Measurements from ENCODE around the gene BRD9.
"Not testable (repeated sequence)": the region's sequence is repeated elsewhere in the genome, so short reads cannot be mapped to it uniquely, and the experiment has no call there.

The BRD9 gene

DNA sequence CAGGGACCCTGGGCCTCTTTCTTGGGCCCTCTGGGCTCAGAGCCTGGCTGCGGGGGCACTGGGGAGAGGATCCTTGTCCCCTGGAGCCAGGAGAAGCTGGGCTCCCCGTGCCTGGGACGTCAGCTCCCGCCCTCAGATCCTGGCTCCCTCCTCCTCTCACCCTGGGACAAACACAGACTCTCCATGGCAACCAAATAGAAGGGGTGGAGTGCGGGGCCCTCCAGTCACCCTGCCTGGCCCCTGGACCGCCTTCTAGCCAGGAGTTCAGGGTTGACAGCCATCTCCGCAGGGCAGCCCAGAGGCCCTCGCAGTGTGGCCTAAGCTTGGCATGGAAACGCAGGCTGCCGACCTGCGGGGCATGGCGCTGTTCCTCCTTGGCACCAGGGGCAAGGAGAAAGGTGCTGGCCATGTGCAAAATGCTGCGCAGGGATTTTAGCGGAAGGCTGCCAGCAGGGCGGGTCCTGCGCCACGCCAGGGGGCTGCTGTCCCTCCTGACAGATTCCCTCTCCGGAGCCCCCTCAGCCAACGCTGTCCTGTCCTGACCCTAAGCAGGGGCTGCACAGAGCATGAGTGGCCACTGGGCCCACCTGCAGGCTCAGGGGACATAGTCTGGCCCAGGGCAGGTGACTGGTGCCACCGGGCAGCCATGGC is 42.8 kb downstream of the BRD9 start:
- in situ Hi-C loops (cut with HindIII; ENCODE audit: low sequenced_read_pairs), result no loop called here

DNA sequence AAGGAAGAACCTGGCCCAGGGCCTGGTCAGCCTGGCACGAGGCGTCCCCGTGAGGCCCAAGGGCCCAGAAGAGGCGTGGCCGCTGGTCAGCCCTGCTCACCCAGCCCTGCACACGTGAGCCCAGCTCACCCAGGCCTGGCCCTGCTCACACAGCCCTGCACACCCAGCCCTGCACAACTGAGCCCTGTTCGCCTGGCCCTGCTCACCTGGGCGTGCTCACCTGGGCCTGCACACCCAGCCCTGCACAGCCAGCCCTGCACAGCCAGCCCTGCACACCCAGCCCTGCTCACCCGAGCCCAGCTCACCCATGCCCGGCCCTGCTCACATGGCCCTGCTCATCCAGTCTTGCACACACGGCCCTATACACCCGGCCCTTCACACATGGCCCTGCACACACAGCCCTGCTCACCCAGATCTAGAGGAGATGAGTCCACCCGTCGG is 43.9 kb downstream of the BRD9 start:
- in situ Hi-C loops (cut with HindIII; ENCODE audit: low sequenced_read_pairs), result no loop called here

DNA sequence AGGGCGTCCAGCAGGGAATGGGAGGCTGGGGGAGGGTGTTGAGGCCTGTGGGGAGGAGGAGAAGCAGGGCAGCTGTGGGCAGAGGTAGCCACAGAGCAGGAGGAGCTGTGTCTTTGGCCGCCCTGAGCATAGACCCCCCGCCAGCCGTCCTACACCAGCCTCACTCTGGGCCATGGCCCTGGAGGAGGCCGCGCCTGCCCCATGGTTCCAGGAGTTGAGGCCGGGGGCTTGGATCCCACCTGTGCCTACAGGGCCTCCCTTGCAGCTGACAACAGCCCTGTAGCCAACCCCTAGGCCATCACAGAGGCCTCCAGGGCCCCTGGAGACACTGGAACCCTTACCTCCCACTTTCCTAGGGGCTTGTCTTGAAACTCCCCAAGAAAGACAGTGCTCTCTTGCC is 44.9 kb downstream of the BRD9 start:
- in situ Hi-C loops (cut with HindIII; ENCODE audit: low sequenced_read_pairs), result not testable (repeated sequence)

DNA sequence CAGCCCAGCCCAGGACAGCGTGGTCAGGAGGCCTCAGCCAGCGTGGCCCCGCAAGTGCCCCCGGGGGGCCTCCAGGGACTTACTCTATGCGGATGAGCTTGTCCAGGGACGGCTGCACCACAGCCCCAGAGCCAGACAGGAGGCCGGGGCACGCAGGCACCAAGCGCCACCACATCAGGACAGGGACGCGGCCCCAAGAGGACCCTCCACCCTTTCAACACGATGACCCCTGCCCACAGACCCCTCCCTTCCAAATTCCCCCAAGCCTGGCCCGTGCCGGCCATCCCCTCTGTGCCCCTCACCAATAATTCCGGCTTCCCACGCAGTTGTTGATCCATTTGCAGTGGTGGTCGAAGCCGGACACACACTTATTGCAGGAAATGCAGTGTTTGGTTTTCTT is 45.4 kb downstream of the BRD9 start:
- in situ Hi-C loops (cut with HindIII; ENCODE audit: low sequenced_read_pairs), result not testable (repeated sequence)

DNA sequence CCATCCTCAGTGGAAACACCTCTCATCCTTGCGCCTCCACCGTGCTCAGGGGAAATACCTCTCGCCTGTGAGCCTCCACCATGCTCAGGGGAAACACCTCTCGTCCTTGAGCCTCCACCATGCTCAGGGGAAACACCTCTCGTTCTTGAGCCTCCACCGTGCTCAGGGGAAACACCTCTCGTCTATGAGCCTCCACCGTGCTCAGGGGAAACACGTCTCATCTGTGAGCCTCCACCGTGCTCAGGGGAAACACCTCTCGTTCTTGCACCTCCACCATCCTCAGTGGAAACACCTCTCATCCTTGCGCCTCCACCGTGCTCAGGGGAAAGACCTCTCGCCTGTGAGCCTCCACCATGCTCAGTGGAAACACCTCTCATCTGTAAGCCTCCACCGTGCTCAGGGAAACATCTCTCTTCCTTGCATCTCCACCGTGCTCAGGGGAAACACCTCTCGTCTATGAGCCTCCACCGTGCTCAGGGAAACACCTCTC is 46.0 kb downstream of the BRD9 start:
- in situ Hi-C loops (cut with HindIII; ENCODE audit: low sequenced_read_pairs), result not testable (repeated sequence)

DNA sequence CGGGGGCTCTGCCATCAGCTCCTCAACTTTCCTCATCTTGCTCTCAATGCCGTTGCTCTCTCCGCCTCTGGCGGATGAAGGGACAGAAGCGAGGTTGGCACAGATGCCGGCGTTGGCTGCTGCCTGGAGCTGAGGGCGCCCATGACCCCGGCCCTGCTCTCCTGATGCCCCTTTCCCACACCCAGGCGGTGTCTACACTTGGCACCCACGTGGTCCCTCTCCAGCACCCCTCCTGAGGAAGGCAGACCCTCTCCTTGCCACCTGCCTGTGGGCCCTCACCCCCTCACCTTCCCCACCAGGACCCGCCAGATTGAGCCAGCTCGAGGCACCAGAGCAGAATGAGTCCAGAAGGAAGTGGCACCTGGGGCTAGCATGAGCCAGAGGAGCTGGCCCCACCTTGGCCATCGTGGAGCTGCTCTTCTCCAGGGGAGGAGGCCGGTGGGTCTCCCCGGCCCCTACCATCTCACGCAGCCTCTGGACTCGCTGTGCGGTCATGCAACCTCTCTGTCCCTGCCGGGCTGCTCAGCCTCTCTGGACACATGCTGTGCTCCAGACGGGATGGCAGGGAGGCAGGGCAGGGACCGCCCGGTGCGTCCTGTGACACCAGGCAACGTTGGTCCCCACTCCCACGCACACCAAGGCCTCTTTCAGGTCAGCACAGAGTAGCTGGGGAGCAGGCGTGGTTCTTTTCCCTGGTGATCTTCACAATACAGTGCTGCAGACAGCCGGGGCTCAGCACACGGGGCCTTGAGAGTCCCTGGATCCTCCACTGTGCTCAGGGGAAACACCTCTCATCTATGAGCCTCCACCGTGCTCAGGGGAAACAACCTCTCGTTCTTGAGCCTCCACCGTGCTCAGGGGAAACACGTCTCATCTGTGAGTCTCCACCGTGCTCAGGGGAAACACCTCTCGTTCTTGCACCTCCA is 46.7 kb downstream of the BRD9 start:
- in situ Hi-C loops (cut with HindIII; ENCODE audit: low sequenced_read_pairs), result not testable (repeated sequence)

DNA sequence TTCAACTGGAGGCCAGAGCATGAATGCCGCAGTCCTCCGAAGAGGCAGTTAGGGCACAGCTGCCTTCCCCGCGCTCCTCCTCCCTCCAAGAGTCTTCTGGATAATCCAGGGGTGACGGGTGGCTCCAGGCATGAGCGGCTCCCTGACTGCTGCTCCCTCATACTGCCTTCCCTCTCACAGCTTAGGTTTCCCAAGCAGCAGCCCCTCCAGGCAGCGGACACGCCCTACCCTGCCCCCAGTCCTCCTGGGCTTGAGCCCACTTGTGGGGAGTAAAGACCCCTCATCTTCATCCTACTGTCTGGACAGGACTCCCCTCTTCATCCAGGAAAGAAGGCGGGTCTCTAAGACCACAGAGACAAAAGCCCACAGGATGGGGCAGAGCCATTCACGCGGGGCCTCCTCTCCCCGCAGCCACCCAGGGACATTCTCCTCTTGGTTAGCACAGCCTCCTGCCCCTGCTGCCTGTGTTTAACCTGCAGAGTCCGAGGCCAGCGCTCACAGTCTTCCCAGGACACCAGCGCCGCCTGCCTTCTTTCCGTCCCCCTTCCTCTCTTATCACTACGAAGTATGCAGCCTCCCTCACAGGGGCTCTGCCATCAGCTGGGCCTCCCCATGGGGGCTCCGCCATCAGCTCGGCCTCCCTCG is 47.4 kb downstream of the BRD9 start:
- in situ Hi-C loops (cut with HindIII; ENCODE audit: low sequenced_read_pairs), result not testable (repeated sequence)

DNA sequence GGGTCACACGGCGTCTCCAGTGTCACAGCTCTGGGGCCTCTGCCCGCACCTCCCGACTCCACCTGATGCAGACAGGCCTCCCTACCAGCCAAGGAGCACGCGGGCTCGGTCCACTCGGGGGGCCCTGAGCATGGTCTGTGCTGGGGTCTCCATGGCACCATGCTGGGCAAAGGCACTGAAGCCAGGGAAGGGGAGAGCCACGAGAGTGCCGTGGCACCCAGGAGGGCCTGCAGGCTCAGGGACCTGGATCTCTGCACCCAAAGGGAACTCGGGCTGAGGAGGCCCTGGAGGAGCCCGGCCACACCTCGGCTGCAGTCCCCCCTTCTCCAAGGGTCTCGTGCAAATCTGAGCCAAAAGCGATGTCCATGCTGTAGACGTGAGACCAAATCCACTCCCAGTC is 48.2 kb downstream of the BRD9 start:
- in situ Hi-C loops (cut with HindIII; ENCODE audit: low sequenced_read_pairs), result not testable (repeated sequence)

DNA sequence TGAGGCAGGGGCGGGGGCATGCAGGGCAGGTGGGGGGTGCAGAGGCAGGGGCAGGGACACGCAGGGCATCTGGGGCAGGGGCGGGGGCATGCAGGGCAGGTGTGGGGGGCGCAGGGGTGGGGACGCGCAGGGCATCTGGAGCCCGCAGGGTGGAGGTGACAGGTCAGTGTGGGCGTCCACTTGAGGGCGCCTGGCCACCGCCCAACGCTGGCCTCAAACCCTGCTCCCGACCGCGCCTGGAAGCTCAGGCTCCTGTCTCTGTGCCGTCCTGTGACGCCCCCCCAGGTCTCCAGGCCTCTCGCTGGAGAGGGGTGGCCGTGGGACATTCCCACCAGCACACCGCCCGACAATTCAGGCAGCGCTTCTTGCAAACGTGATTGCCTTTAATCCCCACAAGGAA is 48.7 kb downstream of the BRD9 start:
- in situ Hi-C loops (cut with HindIII; ENCODE audit: low sequenced_read_pairs), result not testable (repeated sequence)

DNA sequence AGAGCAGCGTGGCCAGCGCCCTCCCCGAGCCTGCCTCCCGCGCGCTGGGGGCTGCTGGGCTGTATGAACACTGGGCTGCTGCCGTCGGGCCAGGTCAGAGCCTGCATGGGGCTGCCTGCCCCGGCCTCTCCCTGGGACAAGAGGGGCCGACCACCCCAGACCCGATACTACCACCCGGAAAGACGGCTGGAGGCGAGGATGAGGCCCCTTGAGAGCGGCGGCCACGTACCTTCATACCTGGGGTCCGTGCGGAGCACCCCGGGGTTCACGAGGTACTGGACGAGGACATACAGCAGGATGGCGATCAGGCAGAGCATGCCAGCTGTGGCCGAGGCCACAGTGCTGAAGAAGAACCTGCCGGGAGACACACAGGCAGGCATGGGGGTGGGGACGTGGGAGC is 49.2 kb downstream of the BRD9 start:
- in situ Hi-C loops (cut with HindIII; ENCODE audit: low sequenced_read_pairs), result not testable (repeated sequence)

DNA sequence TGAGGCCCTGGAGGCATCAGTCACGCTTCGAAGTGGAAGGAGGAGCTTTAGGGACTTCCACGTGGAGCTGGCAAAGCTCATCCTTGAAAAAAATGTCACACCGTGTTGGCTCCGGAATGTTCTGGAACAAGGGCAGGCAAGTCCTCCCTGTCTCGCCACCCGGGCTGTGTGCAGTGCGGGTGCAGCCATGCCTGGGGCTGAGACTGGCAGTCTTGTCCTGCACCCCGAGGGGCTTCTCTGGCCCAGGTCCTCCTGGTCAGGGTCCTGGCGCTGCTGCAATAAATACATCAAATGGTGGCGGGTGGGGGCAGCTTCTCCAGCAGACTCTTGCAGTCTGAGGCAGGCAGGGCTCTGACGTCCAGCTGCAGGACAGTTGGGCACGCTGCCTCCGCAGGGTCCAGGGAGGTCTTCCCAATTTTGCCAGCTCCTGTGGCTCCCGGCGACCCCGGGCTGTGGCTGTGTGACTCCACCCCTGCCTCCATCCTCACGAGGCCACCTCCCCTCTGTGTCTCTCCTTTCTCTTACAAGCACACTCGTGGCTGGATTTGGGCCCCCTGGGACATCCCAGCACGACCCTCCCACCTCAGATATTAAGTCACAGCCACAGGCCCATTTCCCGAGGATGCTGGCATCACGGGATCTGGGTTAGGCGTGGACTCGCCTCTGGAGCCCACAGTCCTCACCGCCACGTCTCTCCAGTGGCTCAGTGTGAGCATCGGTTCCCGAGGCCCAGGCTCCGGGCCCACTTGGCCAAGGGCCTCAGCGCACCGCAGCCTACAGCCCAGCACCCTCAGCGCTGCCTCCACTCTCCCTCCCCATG is 50.0 kb downstream of the BRD9 start:
- in situ Hi-C loops (cut with HindIII; ENCODE audit: low sequenced_read_pairs), result not testable (repeated sequence)

DNA sequence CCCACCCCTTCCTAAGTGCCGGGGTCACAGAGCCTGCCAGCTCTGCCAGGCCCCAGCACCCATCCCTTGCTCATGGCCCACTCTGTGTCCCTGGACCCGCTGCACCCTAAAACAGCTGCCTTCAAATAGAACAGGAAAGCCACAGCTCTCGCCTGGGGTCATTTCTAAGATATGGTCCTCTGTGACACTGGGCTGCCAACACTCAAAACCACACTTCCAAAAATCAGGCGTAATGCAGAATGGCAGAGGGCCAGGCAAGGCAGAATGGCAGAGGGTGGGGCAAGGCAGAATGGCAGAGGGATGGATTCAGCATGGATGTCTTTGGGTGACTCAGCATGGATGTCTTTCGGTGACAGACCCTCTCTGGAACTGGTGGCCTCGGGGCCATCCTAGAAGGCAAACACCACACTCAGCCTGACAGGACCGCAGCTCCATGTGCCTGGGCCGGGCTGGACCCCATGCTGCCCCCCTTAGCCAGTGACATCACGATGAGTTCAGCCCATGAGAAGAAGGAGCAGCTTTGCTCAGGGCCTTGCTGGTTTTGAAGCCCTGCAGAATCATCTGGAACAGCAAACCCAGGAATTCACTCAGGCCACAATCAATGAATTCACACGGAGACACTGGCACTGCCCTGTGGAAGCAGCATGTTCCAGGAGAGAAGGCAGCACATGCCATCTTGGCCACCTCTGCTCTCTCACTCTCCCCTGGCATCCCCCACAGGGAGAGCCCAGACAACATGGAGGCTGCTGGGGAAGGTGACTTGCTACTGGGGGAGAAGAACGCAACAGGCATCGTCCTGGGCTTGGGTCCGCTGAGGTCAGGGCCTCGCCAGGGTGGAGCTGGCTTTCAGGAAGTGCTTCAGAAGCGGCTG is 50.8 kb downstream of the BRD9 start:
- in situ Hi-C loops (cut with HindIII; ENCODE audit: low sequenced_read_pairs), result not testable (repeated sequence)

DNA sequence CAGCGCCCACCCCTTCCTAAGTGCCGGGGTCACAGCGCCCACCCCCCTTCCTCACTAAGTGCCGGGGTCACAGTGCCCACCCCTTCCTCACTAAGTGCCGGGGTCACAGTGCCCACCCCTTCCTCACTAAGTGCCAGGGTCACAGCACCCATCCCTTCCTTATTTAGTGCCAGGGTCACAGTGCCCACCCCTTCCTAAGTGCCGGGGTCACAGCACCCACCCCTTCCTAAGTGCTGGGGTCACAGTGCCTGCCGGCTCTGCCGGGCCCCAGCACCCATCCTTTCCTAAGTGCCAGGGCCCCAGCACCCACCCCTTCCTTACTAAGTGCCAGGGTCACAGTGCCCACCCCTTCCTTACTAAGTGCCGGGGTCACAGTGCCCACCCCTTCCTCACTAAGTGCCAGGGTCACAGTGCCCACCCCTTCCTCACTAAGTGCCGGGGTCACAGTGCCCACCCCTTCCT is 51.6 kb downstream of the BRD9 start:
- in situ Hi-C loops (cut with HindIII; ENCODE audit: low sequenced_read_pairs), result not testable (repeated sequence)

DNA sequence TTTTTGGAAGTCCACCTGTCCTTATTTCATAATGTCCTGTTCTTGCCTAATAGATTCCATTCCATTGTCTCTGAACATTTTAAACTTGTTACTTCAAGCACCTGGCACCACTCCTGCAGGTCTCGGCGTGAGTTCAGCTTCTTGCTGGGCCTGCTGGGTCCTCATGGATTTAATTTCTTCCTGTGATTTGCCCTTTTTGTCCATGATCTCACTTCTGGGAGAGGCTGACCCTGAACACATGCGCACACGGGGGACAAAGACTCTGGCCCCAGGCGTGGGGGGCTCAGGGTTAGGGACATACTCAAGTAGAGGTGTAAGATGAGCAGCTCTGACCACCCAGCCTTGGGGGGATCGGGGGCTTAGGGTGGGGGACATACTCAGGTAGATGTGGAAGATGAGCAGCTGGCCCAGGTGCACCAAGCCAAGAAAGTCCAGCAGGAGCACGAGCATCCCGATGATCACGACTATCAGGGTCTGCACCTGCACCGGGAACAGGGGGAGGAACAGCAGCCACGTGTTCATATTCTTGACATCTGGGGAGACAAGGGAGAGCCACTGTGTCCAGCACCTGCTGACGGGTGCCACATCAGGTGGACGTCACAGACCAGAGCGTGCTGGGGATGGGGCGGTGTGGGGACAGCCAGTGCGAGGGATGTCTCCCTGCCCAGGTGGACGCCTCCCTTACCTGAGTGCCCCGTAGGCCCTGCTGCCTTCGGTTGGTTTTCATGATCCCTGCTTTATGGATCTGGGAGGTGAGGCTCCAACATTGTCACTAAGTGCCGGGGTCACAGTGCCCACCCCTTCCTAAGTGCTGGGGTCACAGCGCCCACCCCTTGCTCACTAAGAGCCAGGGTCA is 52.3 kb downstream of the BRD9 start:
- in situ Hi-C loops (cut with HindIII; ENCODE audit: low sequenced_read_pairs), result not testable (repeated sequence)

DNA sequence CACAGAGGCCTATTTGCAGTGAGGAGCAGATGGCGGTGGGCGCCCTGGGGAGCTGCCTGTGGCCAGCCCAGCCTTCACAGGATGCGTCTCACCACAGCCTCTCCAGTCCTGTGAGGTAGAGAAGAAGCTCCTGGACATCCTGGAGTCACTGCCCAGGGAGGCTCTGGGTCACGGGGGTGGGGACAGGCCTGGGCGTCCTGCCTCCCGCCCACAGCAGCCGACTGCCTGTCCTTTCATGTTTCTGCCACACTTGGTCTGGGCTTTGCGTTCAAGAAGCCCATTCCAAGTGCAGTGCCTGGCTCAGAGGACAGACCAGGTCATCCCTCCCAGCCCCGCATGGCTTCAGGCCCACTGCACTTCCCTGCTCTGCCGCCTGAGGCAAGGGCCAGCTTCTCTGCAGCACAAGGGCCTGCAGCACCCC is 54.2 kb downstream of the BRD9 start:
- in situ Hi-C loops (cut with HindIII; ENCODE audit: low sequenced_read_pairs), result not testable (repeated sequence)

DNA sequence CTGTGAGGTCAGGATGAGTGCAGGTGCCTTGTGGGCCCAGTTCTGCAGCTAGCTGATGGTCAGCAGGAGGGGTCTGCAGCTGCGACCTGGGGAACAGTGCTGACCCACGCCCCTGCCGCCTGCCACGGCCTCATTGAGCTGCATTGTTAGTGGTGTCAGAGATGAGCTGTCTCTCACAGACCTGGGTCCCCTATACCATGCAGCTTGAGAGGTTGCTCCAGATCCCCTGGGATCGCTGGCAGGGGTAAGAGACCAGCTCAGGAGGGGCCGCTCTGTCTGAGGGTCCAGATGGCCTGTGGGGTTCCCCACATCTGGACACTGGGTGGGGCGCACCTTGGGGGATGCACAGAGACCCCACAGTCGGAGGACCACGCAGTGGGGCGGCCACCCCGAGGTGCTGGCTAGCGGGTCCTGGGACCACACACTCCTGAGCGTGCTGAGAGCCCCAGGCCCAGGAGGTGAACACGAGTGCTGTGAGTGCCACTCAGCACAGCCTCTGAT is 54.9 kb downstream of the BRD9 start:
- in situ Hi-C loops (cut with HindIII; ENCODE audit: low sequenced_read_pairs), result not testable (repeated sequence)

DNA sequence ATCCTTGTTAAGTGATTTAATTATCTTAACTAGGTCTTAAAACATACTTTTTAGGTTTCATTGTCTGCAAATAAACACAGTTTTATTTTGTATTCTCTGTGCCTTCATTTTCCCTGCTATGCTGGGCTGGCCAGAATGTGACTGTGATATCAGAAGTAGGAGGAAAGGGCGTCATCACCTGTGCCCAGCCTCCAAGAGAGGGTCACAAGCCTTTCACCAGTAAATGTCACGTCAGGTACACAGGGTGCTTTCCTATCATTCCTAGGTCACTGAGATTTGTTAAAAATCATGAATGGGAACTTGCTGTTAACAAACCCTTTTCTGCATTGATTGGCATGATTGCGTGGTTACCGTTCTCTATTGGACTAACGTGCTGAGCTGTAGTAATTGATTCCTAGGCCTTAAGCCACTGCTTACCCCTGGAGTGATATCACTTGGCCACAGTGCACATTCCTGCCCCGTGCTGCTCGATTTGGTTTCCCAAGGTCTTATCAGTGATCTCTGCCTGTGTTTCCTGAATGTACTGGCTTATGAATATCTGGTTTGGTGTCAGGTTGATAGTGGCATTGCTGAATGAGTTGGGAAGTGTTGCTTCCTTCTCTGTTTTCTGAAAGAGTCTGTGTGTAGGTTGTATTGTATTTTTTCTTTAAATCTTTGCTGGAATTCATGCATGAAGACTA is 56.5 kb downstream of the BRD9 start:
- in situ Hi-C loops (cut with HindIII; ENCODE audit: low sequenced_read_pairs), result not testable (repeated sequence)

DNA sequence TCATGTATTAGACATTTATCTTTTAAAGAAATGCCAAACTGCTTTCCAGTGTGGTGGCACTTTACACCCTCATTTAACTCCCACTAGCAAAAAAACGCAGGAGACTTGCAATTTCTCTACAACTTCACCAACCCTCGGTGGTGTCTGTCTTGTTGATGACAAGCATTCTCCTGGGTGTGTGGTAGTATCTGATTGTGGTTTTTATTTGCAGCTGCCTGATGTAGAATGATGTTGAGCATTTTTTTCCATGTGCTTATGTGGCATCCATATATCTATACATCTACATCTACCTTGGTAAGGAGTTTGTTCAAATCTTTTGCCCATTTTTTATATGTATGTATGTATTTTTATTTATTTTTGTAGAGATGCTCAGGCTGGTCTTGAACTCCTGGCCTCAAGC is 58.6 kb downstream of the BRD9 start:
- in situ Hi-C loops (cut with HindIII; ENCODE audit: low sequenced_read_pairs), result not testable (repeated sequence)
